NCI-H187 (cell line): ENCODE measurements around the gene RUNX2.
"Not testable (repeated sequence)": the region's sequence is repeated elsewhere in the genome, so short reads cannot be mapped to it uniquely, and the experiment has no call there.

ENCODE experiments used
- DNase-seq, 2 experiments: peaks; one replicate each; lab custom pipeline; 2025; lab: John Stamatoyannopoulos, UW

Gene RUNX2

GRCh38 chr6:45647341-45648261 lies 319.5 kb downstream of the RUNX2 start:
- no peak for DNase-seq

GRCh38 chr6:45648262-45648620 lies 320.1 kb downstream of the RUNX2 start:
- DNase-seq: no peak

- DNase-seq: no peak
These were observed 322.5 kb downstream of the RUNX2 start for GRCh38 chr6:45650524-45651135.

- DNase-seq: no peak
These were observed 323.2 kb downstream of the RUNX2 start for GRCh38 chr6:45651301-45651700.

- no peak for DNase-seq
These were observed 324.3 kb downstream of the RUNX2 start for GRCh38 chr6:45652416-45652815.

- DNase-seq: no peak
These were observed 325.2 kb downstream of the RUNX2 start for GRCh38 chr6:45653117-45653883.

GRCh38 chr6:45654673-45655072 lies 326.5 kb downstream of the RUNX2 start:
- no peak for DNase-seq

GRCh38 chr6:45655745-45656476 lies 327.8 kb downstream of the RUNX2 start:
- no peak for DNase-seq

GRCh38 chr6:45657226-45657625 lies 329.1 kb downstream of the RUNX2 start:
- DNase-seq: no peak

- no peak for DNase-seq
These were observed 330.3 kb downstream of the RUNX2 start for GRCh38 chr6:45658400-45658799.

GRCh38 chr6:45658958-45659357 lies 330.8 kb downstream of the RUNX2 start:
- no peak for DNase-seq

- DNase-seq: no peak
These were observed 333.5 kb downstream of the RUNX2 start for GRCh38 chr6:45661661-45662060.

GRCh38 chr6:45663251-45664221 lies 335.4 kb downstream of the RUNX2 start:
- DNase-seq: no peak

- DNase-seq: no peak
These were observed 336.6 kb downstream of the RUNX2 start for GRCh38 chr6:45664707-45665106.

- no peak for DNase-seq
These were observed 337.7 kb downstream of the RUNX2 start for GRCh38 chr6:45665859-45666258.

- no peak for DNase-seq
These were observed 338.7 kb downstream of the RUNX2 start for GRCh38 chr6:45666846-45667245.

GRCh38 chr6:45667300-45667699 lies 339.2 kb downstream of the RUNX2 start:
- DNase-seq: no peak

GRCh38 chr6:45667766-45668165 lies 339.6 kb downstream of the RUNX2 start:
- DNase-seq: no peak

- DNase-seq: no peak
These were observed 340.6 kb downstream of the RUNX2 start for GRCh38 chr6:45668705-45669104.

- not testable (repeated sequence) for DNase-seq
These were observed 345.0 kb downstream of the RUNX2 start for GRCh38 chr6:45673167-45673566.

- not testable (repeated sequence) for DNase-seq
These were observed 347.0 kb downstream of the RUNX2 start for GRCh38 chr6:45675166-45675565.
